Measurements from ENCODE around the gene FICD. TPM values are rescaled to one million over a fixed set of nuclear protein-coding genes. Genes with fewer than 3 reads are reported as not detected.

Gene FICD
- total and polyA plus RNA-seq, 2 of the 13 experiments (the other 11 are each of a cell fraction or from before 2014, with no cell fraction given): 0.99 to 3.0 TPM

DNA sequence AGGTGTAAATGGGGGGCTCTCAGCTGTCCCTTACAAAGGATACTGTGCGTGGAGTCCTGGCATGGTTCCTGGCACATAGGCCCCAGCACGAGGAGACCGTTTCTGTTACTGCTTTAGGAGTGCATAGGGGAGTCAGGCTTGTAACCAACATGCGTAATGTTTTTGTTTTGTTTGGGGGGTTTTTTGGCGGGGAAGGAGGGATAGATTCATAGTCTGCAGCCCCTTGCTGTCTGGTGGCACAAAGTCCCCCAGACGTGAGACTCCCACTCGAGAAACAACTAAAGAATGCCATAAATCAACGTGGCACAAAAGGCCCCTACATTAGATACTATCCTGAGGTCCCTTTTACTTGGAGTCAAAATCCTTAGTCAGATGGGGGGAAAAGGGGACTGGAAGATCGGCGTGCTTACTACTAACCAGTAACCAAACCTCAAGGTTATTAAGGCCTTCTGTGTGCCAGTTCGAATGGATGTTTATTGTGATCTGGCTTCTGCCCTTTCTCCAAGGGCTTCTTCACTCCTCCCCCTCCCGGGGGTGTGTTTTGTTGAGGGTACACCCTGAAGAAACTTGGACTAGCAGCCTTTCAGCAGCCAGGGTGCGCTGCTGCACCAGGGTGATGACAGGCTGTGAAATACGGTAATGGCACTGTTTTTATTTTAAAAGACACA, 48.2 kb downstream of the FICD start (continued):
- TF ChIP-seq ZNF264 (CRISPR knock-in tag; IDR thresholded peaks at IDR 0.05) (no peak), GATA4 (IDR thresholded peaks at IDR 0.05; ENCODE audit: borderline replicate concordance, low read depth) (no peak), MIER3 (CRISPR knock-in tag; IDR thresholded peaks at IDR 0.05; ENCODE audit: borderline replicate concordance) (no peak), MATR3 (CRISPR knock-in tag; IDR thresholded peaks at IDR 0.05) (no peak), DNMT1 (CRISPR knock-in tag; IDR thresholded peaks at IDR 0.05) (no peak), YEATS4 (CRISPR knock-in tag; IDR thresholded peaks at IDR 0.05; ENCODE audit: borderline replicate concordance) (no peak), POLR2A (IDR thresholded peaks at IDR 0.05; ENCODE audit: insufficient read depth in 1 of 2, low read depth in 2 of 2, low read length in 2 of 2) (0 out of 4 replicates have a peak, but pooled peaks of 1 of the 2 experiments have one; percentile 26), PLRG1 (conservative IDR thresholded peaks at IDR 0.05) (no peak), HMGXB4 (CRISPR knock-in tag; IDR thresholded peaks at IDR 0.05; ENCODE audit: borderline replicate concordance in 1 of 2, low read depth in 1 of 2) (peak in 1 of 2 experiments; percentile 75; a peak in 2 of 4 replicates), HOXA3 (CRISPR knock-in tag; IDR thresholded peaks at IDR 0.05) (no peak), SOX13 (IDR thresholded peaks at IDR 0.05) (no peak), SOX13 (CRISPR knock-in tag; conservative IDR thresholded peaks at IDR 0.05 in 1 of 2, IDR thresholded peaks at IDR 0.05 in 1 of 2) (peak in 1 of 2 experiments; percentile 61; a peak in 2 of 4 replicates), RAD21 (CRISPR knock-in tag; IDR thresholded peaks at IDR 0.05) (peak; percentile 77), MAFK (conservative IDR thresholded peaks at IDR 0.05 in 1 of 2, IDR thresholded peaks at IDR 0.05 in 1 of 2; ENCODE audit: low read length in 2 of 2) (no peak), U2AF2 (IDR thresholded peaks at IDR 0.05; ENCODE audit: low read depth, low read length) (no peak), ATM (IDR thresholded peaks at IDR 0.05; ENCODE audit: borderline replicate concordance) (no peak), RORA (CRISPR knock-in tag; IDR thresholded peaks at IDR 0.05) (no peak), ZNF329 (CRISPR knock-in tag; IDR thresholded peaks at IDR 0.05; ENCODE audit: low read depth) (no peak), CSRNP2 (CRISPR knock-in tag; conservative IDR thresholded peaks at IDR 0.05; ENCODE audit: low read depth) (no peak), SOX5 (CRISPR knock-in tag; IDR thresholded peaks at IDR 0.05; ENCODE audit: borderline replicate concordance) (no peak), ZNF674 (CRISPR knock-in tag; IDR thresholded peaks at IDR 0.05; ENCODE audit: low read depth) (no peak), ETV6 (CRISPR knock-in tag; conservative IDR thresholded peaks at IDR 0.05) (no peak), FOXM1 (CRISPR knock-in tag; IDR thresholded peaks at IDR 0.05) (no peak), ZNF546 (CRISPR knock-in tag; conservative IDR thresholded peaks at IDR 0.05) (no peak), ATF5 (CRISPR knock-in tag; IDR thresholded peaks at IDR 0.05; ENCODE audit: low read depth) (no peak), NAIF1 (CRISPR knock-in tag; IDR thresholded peaks at IDR 0.05; ENCODE audit: borderline replicate concordance) (no peak), GPBP1L1 (CRISPR knock-in tag; IDR thresholded peaks at IDR 0.05) (no peak)

All from HepG2 (cell line).